ENCODE measurements around the gene NTHL1. TPM values are rescaled to one million over a fixed set of nuclear protein-coding genes. Genes with fewer than 3 reads are reported as not detected.

Gene NTHL1
- total RNA-seq, 4 donors from 2014 or later = 14.9 to 28.8 (median 19.9) TPM

DNA sequence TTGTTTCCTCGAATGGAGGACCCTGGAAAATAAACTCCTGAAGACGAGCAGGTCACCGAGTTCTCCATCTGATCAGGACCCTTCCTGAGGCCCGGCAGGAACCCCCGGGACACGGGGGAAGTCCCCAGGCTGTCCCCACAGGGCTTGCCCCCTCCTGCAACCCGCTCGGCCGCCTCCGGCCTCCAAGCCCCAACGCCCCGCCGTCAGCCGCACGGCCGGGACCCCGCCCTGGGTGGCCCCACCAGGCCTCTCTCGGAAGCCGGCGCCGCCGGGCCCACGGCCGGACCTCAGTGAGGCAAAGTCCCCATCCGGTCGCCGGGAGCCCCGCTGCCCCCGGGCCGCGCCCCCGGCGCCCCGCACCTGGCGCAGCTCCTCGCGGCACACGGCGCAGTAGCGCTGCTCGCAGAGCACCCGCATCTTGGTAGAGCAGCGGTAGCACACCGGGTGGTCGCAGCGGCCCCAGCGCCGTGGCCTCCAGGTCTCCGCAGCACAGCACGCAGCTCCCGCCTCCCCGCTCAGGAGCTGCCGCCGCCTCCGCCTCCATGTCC, 38.4 kb downstream of the NTHL1 start:
- Histone ChIP-seq H3K36me3 (no peaks in the 10 kb centered on the region), H3K4me1 (peaks cover 12 to 51% (median 19%) of the 10 kb centered on the region in 4 donors), H3K27me3 (no peaks in the 10 kb centered on the region), H3K4me3 (peak overlapping the region; percentile 64 to 99 (median 94)), H3K27ac (peak overlapping the region; percentile 90 to 97 (median 96)), H3K9me3 (no peaks in the 10 kb centered on the region)
- no peak for DNase-seq
- TF ChIP-seq, protein P1, sequence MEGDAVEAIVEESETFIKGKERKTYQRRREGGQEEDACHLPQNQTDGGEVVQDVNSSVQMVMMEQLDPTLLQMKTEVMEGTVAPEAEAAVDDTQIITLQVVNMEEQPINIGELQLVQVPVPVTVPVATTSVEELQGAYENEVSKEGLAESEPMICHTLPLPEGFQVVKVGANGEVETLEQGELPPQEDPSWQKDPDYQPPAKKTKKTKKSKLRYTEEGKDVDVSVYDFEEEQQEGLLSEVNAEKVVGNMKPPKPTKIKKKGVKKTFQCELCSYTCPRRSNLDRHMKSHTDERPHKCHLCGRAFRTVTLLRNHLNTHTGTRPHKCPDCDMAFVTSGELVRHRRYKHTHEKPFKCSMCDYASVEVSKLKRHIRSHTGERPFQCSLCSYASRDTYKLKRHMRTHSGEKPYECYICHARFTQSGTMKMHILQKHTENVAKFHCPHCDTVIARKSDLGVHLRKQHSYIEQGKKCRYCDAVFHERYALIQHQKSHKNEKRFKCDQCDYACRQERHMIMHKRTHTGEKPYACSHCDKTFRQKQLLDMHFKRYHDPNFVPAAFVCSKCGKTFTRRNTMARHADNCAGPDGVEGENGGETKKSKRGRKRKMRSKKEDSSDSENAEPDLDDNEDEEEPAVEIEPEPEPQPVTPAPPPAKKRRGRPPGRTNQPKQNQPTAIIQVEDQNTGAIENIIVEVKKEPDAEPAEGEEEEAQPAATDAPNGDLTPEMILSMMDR (IDR thresholded peaks at IDR 0.05) = no peak
- no peak for TF ChIP-seq POLR2A (IDR thresholded peaks at IDR 0.05)

GRCh38 chr16:2008631-2009163, 38.9 kb downstream of the NTHL1 start:
- Histone ChIP-seq H3K4me3 (peak overlapping the region; percentile 64 to 99 (median 94)), H3K4me1 (peaks cover 16 to 56% (median 23%) of the 10 kb centered on the region in 4 donors), H3K27me3 (no peaks in the 10 kb centered on the region), H3K36me3 (no peaks in the 10 kb centered on the region), H3K9me3 (no peaks in the 10 kb centered on the region), H3K27ac (peak overlapping the region; percentile 90 to 97 (median 96))
- no peak for DNase-seq
- no peak for TF ChIP-seq POLR2A (IDR thresholded peaks at IDR 0.05)
- TF ChIP-seq, protein P1 (IDR thresholded peaks at IDR 0.05) = no peak

- no peaks in the 10 kb centered on the region for H3K27me3 ChIP-seq
- H3K4me3 ChIP-seq = peak overlapping the region in 2 of 4 donors; percentile 64 to 99
- H3K36me3 ChIP-seq = peaks cover 0 to 4% (median 0%) of the 10 kb centered on the region in 3 donors
- no peaks in the 10 kb centered on the region for H3K9me3 ChIP-seq
- DNase-seq = peak in 2 of 3 donors; percentile 81 to 82
- peaks cover 16 to 60% (median 24%) of the 10 kb centered on the region in 4 donors for H3K4me1 ChIP-seq
- TF ChIP-seq, protein P1 (IDR thresholded peaks at IDR 0.05) = no peak
- peak; percentile 29 to 72 for TF ChIP-seq POLR2A (IDR thresholded peaks at IDR 0.05)
- peak overlapping the region in 3 of 4 donors; percentile 95 to 97 (median 97) for H3K27ac ChIP-seq
Measured at GRCh38 chr16:2008009-2008526, 39.6 kb downstream of the NTHL1 start.

GRCh38 chr16:2007081-2007836, 40.4 kb downstream of the NTHL1 start:
- Histone ChIP-seq H3K27ac (peak overlapping the region in 3 of 4 donors; percentile 95 to 97 (median 97)), H3K27me3 (no peaks in the 10 kb centered on the region), H3K4me1 (peaks cover 16 to 60% (median 24%) of the 10 kb centered on the region in 4 donors)

DNA sequence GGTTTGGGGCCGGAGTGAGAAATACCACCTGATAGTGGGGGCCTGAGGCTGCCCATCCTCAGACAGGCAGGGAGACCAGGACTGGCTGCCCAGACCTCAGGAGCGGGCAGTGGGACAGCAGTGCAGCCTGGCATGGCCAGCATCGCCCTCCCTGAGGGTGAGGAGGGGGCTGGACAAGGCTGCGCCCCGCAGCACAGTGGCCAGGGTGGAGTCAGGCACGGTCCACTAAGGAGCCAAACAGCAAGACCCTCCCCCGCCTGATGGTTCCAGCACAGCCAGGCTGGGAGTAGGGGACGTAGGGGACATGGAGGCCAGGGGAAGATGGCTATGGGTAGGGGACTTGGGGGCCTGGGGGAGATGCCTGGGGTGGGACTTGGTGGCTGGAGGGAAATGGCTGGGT, 41.3 kb downstream of the NTHL1 start:
- H3K36me3 ChIP-seq = peaks cover 0 to 21% (median 3%) of the 10 kb centered on the region in 3 donors

More at GRCh38 chr16:2007081-2007836, 40.4 kb downstream of the NTHL1 start:
- DNase-seq = no peak
- no peaks in the 10 kb centered on the region for H3K9me3 ChIP-seq
- no peak for TF ChIP-seq POLR2A (IDR thresholded peaks at IDR 0.05)
- TF ChIP-seq, protein P1 (IDR thresholded peaks at IDR 0.05) = no peak
- peak overlapping the region in 2 of 4 donors; percentile 64 to 99 for H3K4me3 ChIP-seq
- peaks cover 0 to 12% (median 0%) of the 10 kb centered on the region in 3 donors for H3K36me3 ChIP-seq

More for the DNA sequence above, 41.3 kb downstream of the NTHL1 start:
- TF ChIP-seq, protein P1 (IDR thresholded peaks at IDR 0.05) = no peak
- TF ChIP-seq POLR2A (IDR thresholded peaks at IDR 0.05) = no peak
- no peaks in the 10 kb centered on the region for H3K9me3 ChIP-seq
- no peak overlapping the region for H3K4me3 ChIP-seq
- H3K27me3 ChIP-seq = no peaks in the 10 kb centered on the region
- no peak overlapping the region for H3K27ac ChIP-seq
- peaks cover 16 to 60% (median 24%) of the 10 kb centered on the region in 4 donors for H3K4me1 ChIP-seq
- no peak for DNase-seq

Data from Peyer's patch (tissue), 4 donors.